Measurements from ENCODE around the gene IFT25. TPM values are rescaled to one million over a fixed set of nuclear protein-coding genes. Genes with fewer than 3 reads are reported as not detected.
A peak's percentile ranks its signal among the peaks of the same experiment; 100 is the strongest.

The IFT25 gene
- total and polyA plus RNA-seq, 2 donors (not counting 1 experiment from before 2014, with no cell fraction given) = 18.2 to 45.7 TPM

DNA sequence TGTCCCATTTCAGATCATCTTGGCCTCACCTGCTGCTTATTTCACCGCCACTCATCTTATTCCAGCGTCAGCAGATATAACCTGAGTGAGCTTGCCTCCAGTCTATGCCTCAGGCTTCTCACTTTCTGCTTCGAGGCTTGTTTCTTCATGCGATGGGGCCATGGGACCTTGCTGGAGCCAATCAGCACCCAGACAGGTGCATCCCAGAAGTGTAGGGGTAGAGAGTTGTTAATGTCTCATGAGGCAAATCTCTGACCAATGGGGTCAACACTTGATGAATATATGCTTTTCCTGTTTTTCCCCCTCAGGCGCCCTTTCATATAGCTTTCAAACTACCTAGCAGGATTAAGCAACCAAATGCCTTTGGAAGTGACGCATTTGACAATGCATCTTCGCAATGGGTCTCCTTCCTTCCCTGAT, 55.0 kb downstream of the IFT25 start:
- Histone ChIP-seq H3K4me2 (replicated peaks; ENCODE audit: low read depth, low read length, poor library complexity, severe bottlenecking) (peak overlapping the region; percentile 78), H3K9me3 (ENCODE audit: control extremely low read depth in 1 of 3, control insufficient read depth in 2 of 3, insufficient read depth in 1 of 3, low read length in 2 of 3) (no peaks in the 10 kb centered on the region), H3K4me3 (ENCODE audit: control extremely low read depth in 1 of 5, extremely low read depth in 1 of 5, insufficient read depth in 1 of 5, low read depth in 2 of 5, low read length in 4 of 5) (peak overlapping the region in 3 of 5 experiments; percentile 81 to 95 (median 85)), H3K9ac (ENCODE audit: low read length) (peak overlapping the region; percentile 84), H4K20me1 (ENCODE audit: control insufficient read depth, insufficient read depth, low read length, poor library complexity, severe bottlenecking) (no peaks in the 10 kb centered on the region), H2AFZ (ENCODE audit: insufficient read depth, low read depth, low read length, poor library complexity, severe bottlenecking) (peak overlapping the region; percentile 79), H3K4me1 (ENCODE audit: control insufficient read depth in 2 of 2, insufficient read depth in 2 of 2, low read length in 2 of 2) (peaks cover 19 to 27% of the 10 kb centered on the region in 2 donors), H3K27me3 (replicated peaks in 1 of 4; ENCODE audit: control extremely low read depth in 1 of 4, control insufficient read depth in 3 of 4, insufficient read depth in 4 of 4, low read length in 3 of 4) (no peaks in the 10 kb centered on the region), H3K79me2 (ENCODE audit: control insufficient read depth, insufficient read depth, low read length) (peaks cover 4% of the 10 kb centered on the region), H3K27ac (ENCODE audit: low read length in 2 of 2) (peak overlapping the region in 1 of 2 donors; percentile 71), H3K36me3 (replicated peaks in 1 of 2; ENCODE audit: control extremely low read depth in 1 of 2, control insufficient read depth in 1 of 2, extremely low read depth in 1 of 2, insufficient read depth in 2 of 2, low read length in 1 of 2) (peaks cover 7 to 9% of the 10 kb centered on the region in 2 experiments)
- TF ChIP-seq, protein P1, sequence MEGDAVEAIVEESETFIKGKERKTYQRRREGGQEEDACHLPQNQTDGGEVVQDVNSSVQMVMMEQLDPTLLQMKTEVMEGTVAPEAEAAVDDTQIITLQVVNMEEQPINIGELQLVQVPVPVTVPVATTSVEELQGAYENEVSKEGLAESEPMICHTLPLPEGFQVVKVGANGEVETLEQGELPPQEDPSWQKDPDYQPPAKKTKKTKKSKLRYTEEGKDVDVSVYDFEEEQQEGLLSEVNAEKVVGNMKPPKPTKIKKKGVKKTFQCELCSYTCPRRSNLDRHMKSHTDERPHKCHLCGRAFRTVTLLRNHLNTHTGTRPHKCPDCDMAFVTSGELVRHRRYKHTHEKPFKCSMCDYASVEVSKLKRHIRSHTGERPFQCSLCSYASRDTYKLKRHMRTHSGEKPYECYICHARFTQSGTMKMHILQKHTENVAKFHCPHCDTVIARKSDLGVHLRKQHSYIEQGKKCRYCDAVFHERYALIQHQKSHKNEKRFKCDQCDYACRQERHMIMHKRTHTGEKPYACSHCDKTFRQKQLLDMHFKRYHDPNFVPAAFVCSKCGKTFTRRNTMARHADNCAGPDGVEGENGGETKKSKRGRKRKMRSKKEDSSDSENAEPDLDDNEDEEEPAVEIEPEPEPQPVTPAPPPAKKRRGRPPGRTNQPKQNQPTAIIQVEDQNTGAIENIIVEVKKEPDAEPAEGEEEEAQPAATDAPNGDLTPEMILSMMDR (IDR thresholded peaks at IDR 0.05) = no peak
- TF ChIP-seq EZH2 (IDR thresholded peaks at IDR 0.05; ENCODE audit: borderline replicate concordance, insufficient read depth, low read depth, low read length, poor library complexity, severe bottlenecking) = no peak
- CTCF ChIA-PET = interaction anchor here (0.6 to 1.6 kb wide), 4 partner anchors 28 to 70 kb away, joined by 4 to 6 read pairs (median 4); no protein-coding TSS in a partner anchor
- 93% methylated on average over 4 of the region's 7 CpGs for WGBS (ENCODE audit: insufficient coverage)
- H3K27ac Mint-ChIP-seq = peak overlapping the region; percentile 67
- no peaks in the 10 kb centered on the region for H3K9me3 Mint-ChIP-seq (ENCODE audit: insufficient read depth)
- intact Hi-C loops (cut with micrococcal nuclease) = no loop called here
- DNase-seq = peak; percentile 21
- peaks cover 7% of the 10 kb centered on the region for H3K27me3 Mint-ChIP-seq
- H3K4me1 Mint-ChIP-seq = peaks cover 42% of the 10 kb centered on the region
- no peak for ATAC-seq (ENCODE audit: low read depth)
- POLR2A ChIA-PET = interaction anchor here (2.8 kb wide), 1 partner anchor 54 kb away, joined by 13 read pairs; the partner anchor contains the start of gene IFT25
- H3K4me3 Mint-ChIP-seq = peak overlapping the region; percentile 96
